Measurements from ENCODE around the gene UCK2.

The UCK2 gene

GRCh38 chr1:165834881-165835280, 7.5 kb downstream of the UCK2 start:
- no peak for DNase-seq

DNA sequence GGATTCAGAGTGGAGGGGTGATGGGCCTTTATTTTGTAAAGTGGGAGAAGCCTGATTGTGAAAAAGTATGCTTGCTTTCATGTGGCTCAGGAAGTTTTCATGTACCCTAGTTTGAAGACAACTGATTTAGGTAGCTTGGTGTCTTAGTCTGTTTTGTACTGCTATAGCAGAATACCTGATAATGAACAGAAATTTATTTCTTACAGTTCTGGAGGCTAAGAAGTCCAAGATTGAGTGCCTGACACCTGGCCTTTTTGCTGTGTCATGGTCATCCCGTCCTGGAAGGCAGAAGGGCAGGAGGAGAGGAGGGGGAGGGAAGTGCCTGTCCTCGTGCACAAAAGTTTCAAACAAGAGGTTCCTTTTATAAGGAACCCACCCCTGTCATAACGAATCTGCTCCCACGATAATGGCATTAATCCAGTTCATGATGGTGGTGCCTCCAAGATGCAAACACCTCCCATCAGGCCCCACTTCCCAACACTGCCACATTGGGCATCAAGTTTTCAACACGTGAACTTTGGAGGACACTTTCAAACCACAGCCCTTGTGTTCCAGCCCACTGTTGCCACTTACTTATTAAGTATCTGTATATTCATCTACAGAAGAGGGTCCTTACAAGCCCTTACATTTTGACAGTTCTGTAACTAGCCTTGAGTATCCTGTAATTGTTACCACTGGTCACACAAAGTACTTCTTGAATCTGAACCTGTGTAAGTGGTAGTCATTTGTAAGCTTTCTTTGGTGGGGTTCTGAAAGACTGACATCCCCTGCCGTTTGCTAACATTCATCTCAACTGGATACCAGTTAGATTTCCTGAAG, 9.5 kb downstream of the UCK2 start:
- DNase-seq, result no peak

GRCh38 chr1:165837838-165838364, 10.5 kb downstream of the UCK2 start:
- DNase-seq, result no peak

DNA sequence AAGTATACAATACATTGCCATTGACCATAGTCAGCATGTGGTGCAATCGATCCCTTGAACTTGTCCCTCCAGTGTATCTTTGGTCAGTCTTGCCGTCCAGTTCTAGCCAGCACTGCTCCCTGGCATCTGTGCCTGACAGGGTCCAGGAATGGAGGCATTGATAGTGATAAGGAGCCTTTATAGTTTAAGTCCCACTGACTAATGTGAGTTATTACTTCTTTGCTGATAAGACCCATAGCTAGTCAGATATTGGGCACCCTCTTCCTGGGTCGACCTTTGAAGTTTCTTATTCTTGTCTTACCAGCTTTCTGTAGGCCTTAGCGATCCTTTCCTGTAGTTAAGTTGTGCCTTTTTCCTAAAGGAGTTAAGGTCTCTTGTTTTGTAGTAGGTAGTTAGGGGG, 13.0 kb downstream of the UCK2 start:
- DNase-seq, result no peak

GRCh38 chr1:165841582-165842017, 14.2 kb downstream of the UCK2 start:
- DNase-seq, result no peak

GRCh38 chr1:165842023-165842670, 14.7 kb downstream of the UCK2 start:
- no peak for DNase-seq

- DNase-seq, result no peak
These were observed 15.3 kb downstream of the UCK2 start for GRCh38 chr1:165842671-165843129.

GRCh38 chr1:165843304-165843703, 15.9 kb downstream of the UCK2 start:
- DNase-seq, result no peak

DNA sequence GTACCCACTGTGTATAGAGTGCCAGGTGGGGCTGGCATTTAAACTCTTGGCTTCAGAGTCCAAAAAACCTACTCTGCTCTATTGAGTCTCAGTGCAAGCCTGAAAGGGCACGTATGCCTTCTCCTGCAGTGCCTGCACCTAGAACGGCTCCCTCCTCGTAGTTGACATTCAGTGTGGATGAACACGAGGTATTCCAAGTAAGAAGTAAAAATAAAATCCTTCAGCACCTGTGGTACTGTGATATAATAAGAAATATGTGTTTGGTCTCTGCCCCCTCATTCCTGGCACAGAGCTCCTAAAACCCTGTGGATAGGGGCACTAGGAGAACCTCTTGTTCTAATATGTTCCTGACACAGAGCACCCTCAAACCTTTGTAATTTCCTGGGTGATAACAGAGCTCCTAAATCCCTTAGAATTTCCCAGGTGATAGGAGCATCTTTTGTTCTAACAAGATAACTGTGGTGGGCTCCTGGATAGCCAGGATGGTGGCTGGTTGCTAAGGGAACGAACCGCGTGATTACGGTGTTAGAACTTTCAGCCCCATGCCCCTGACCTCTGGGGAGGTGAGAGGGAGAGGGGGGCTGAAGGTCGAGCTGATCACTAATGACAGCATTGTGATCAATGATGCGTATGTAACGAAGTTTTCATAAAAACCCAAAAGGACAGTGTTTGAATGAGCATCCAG, 16.8 kb downstream of the UCK2 start:
- DNase-seq, result no peak

- no peak for DNase-seq
These were observed 17.5 kb downstream of the UCK2 start for GRCh38 chr1:165844933-165845332.

DNA sequence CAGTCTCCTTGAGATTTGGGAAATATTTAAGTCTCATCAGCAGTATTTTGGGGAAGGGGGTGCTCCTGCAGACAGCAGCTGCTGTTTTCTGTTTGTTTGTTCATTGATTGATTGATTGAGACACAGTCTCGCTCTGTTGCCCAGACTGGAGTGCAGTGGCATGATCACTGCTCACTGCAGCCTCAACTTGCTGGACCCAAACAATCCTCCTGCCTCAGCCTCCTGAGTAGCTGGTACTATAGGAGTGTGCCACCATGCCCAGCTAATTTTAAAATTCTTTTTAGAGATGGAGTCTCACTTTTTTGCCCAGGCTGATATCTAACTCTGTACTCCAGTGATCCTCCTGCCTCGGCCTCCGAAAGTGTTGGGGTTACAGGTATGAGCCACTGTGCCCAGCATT, 18.2 kb downstream of the UCK2 start:
- no peak for DNase-seq

GRCh38 chr1:165845992-165846748, 18.8 kb downstream of the UCK2 start:
- no peak for DNase-seq

DNA sequence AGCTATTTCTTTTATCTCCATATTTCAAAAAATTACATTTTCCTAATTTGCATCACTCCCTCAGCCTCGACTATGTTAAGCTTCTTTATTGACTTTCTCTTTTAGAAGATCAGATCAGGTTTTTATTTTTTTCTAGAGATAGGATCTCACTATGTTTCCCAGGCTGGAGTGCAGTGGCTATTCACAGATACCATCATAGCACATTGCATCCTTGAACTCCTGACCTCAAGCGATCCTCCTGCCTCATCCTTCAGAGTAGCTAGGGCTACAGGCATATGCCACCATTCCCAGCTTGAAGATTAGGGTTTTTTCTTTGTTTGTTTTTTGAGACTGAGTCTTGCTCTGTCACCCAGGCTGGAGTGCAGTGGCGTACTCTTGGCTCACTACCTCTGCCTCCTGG, 20.1 kb downstream of the UCK2 start:
- DNase-seq, result no peak

- DNase-seq, result no peak
These were observed 22.1 kb downstream of the UCK2 start for GRCh38 chr1:165849353-165850133.

GRCh38 chr1:165851034-165851658, 23.7 kb downstream of the UCK2 start:
- no peak for DNase-seq

- DNase-seq, result no peak
These were observed 25.5 kb downstream of the UCK2 start for GRCh38 chr1:165852871-165853270.

- DNase-seq, result no peak
These were observed 26.2 kb downstream of the UCK2 start for GRCh38 chr1:165853528-165854075.

- DNase-seq, result no peak
These were observed 26.9 kb downstream of the UCK2 start for GRCh38 chr1:165854101-165854845.

DNA sequence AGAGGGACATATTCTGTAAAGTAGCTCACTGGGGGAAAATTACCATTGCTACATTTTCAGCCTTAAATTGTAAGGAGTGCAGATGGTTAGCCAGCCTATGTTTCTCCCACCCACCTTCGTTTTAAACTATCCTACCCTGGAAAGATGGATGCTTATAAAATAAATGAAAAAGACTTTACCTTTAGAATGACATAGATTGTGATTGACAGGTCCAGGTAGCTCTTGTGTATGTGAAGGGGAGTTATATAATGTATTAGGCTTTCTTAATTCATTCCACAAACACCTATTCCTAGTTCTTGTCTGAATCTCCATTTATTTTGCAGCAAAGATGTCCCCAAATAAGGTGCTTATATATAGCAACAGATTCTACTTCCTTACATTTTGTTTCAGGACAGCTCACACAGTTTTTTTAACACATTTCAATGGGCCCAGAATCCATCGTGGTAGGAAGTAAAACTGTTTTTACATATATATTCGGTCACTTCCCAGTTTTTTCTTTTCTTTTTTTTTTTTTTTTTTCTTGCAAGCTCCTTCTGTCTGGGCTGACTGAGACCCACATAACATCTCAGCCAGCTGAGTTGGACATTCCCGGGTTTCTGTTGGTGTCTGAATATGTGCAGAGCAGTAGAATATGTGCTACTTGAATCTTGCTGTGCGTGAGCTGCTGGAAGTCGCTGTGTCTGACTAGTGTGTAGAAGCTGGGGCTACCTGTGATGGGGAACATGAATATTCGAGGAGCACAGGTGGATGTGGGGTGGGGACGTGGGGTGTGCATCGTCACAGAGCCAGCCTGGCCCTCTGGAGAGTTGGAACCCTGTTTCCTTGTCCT, 27.8 kb downstream of the UCK2 start:
- DNase-seq, result no peak
